ENCODE measurements around the gene FSD1. TPM values are rescaled to one million over a fixed set of nuclear protein-coding genes. Genes with fewer than 3 reads are reported as not detected.

The FSD1 gene
- polyA plus RNA-seq, 1 donor from 2014 or later, result 114 TPM

GRCh38 chr19:4358709-4359626, 54.6 kb downstream of the FSD1 start:
- no peaks in the 10 kb centered on the region for H3F3A ChIP-seq (ENCODE audit: insufficient read depth, low read length, poor library complexity, severe bottlenecking)
- no peaks in the 10 kb centered on the region for H3K9me2 ChIP-seq (ENCODE audit: insufficient read depth, low read length)
- H3K4me3 ChIP-seq (ENCODE audit: low read length), result no peak overlapping the region
- no peaks in the 10 kb centered on the region for H3K9me3 ChIP-seq (ENCODE audit: low read length)
- H4K20me1 ChIP-seq (ENCODE audit: insufficient read depth), result no peaks in the 10 kb centered on the region
- no peak for TF ChIP-seq CTCF (IDR thresholded peaks at IDR 0.05; ENCODE audit: poor library complexity, severe bottlenecking)
- no peak for TF ChIP-seq REST (IDR thresholded peaks at IDR 0.05; ENCODE audit: borderline replicate concordance)
- TF ChIP-seq EP300 (conservative IDR thresholded peaks at IDR 0.05; ENCODE audit: poor library complexity, severe bottlenecking), result no peak
- no peak for TF ChIP-seq MXI1 (conservative IDR thresholded peaks at IDR 0.05; ENCODE audit: poor library complexity, severe bottlenecking)
- TF ChIP-seq EZH2 (IDR thresholded peaks at IDR 0.05; ENCODE audit: borderline replicate concordance, insufficient read depth, low read length, poor library complexity, severe bottlenecking), result no peak
- no peak for TF ChIP-seq POLR2AphosphoS5 (IDR thresholded peaks at IDR 0.05)
- no peak for TF ChIP-seq SMC3 (conservative IDR thresholded peaks at IDR 0.05; ENCODE audit: poor library complexity)
- TF ChIP-seq RAD21 (conservative IDR thresholded peaks at IDR 0.05), result no peak
- TF ChIP-seq TAF1 (IDR thresholded peaks at IDR 0.05; ENCODE audit: low read depth), result no peak
- H3K4me2 ChIP-seq (ENCODE audit: low read length), result no peak overlapping the region
- no peak overlapping the region for H2AFZ ChIP-seq (ENCODE audit: low read depth, low read length)
- H3K36me3 ChIP-seq (ENCODE audit: insufficient read depth, low read length), result no peaks in the 10 kb centered on the region
- no peaks in the 10 kb centered on the region for H3K27me3 ChIP-seq (ENCODE audit: insufficient read depth, low read depth, low read length)
- no peak overlapping the region for H3K27ac ChIP-seq (ENCODE audit: low read length)
- no peaks in the 10 kb centered on the region for H3K79me2 ChIP-seq (replicated peaks; ENCODE audit: insufficient read depth, low read length)
- no peak overlapping the region for H3K9ac ChIP-seq (ENCODE audit: low read length)

GRCh38 chr19:4359627-4360000, 55.2 kb downstream of the FSD1 start:
- Histone ChIP-seq H3K27me3 (ENCODE audit: insufficient read depth, low read depth, low read length) (no peaks in the 10 kb centered on the region), H3K27ac (ENCODE audit: low read length) (no peak overlapping the region), H2AFZ (ENCODE audit: low read depth, low read length) (no peak overlapping the region), H3K9me3 (ENCODE audit: low read length) (no peaks in the 10 kb centered on the region), H3K36me3 (ENCODE audit: insufficient read depth, low read length) (no peaks in the 10 kb centered on the region), H3K79me2 (replicated peaks; ENCODE audit: insufficient read depth, low read length) (no peaks in the 10 kb centered on the region), H3F3A (ENCODE audit: insufficient read depth, low read length, poor library complexity, severe bottlenecking) (no peaks in the 10 kb centered on the region), H3K4me2 (ENCODE audit: low read length) (no peak overlapping the region), H4K20me1 (ENCODE audit: insufficient read depth) (no peaks in the 10 kb centered on the region), H3K4me3 (ENCODE audit: low read length) (no peak overlapping the region), H3K9me2 (ENCODE audit: insufficient read depth, low read length) (no peaks in the 10 kb centered on the region), H3K9ac (ENCODE audit: low read length) (no peak overlapping the region)
- peak; percentile 6 for TF ChIP-seq POLR2AphosphoS5 (IDR thresholded peaks at IDR 0.05)
- no peak for TF ChIP-seq TAF1 (IDR thresholded peaks at IDR 0.05; ENCODE audit: low read depth)
